ENCODE data around the gene WDR73.

DNA sequence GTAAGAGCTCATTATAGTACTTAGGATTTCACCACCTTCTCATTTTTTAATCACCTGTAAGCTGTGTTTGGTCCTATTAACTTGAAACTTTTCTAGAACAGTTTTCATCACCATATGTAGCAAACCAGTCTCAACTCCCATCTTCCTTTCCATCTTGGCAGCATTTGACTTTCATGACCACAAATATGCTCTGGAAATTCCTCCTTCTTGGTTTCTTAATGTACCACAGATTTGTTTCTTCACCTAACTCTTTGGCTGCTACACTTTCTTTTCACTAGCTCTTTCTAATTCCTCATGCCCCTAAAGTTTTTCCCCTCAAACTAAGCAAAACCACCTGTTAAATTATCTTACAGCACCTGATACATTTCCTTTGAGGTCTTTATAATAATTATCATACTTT is 17.1 kb upstream of the WDR73 start:
- TF ChIP-seq, protein P1, sequence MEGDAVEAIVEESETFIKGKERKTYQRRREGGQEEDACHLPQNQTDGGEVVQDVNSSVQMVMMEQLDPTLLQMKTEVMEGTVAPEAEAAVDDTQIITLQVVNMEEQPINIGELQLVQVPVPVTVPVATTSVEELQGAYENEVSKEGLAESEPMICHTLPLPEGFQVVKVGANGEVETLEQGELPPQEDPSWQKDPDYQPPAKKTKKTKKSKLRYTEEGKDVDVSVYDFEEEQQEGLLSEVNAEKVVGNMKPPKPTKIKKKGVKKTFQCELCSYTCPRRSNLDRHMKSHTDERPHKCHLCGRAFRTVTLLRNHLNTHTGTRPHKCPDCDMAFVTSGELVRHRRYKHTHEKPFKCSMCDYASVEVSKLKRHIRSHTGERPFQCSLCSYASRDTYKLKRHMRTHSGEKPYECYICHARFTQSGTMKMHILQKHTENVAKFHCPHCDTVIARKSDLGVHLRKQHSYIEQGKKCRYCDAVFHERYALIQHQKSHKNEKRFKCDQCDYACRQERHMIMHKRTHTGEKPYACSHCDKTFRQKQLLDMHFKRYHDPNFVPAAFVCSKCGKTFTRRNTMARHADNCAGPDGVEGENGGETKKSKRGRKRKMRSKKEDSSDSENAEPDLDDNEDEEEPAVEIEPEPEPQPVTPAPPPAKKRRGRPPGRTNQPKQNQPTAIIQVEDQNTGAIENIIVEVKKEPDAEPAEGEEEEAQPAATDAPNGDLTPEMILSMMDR (IDR thresholded peaks at IDR 0.05): no peak
- no peak for TF ChIP-seq POLR2A (IDR thresholded peaks at IDR 0.05)

Measured in uterus (tissue), 2 donors.